Measurements from ENCODE around the gene B4GALT4.

DNA sequence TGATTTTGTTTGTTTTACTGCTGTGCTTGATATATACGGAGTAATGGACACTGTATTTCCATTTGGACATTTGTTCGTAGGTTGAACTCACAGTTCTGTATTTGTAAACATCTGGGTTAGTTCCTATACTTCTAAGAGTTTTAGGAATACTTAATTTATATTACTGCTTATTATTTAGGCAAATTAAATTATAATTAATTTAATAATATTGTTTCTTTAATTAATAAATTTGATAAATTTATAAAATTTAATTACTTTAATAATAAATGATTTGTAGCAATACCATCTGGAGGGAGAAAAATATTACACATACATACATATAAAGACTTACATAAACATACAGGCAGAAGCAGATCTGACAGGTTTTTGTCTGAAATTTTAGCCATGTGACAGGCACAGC, 14.5 kb upstream of the B4GALT4 start:
- no peak for TF ChIP-seq CTCF (IDR thresholded peaks at IDR 0.05)
- TF ChIP-seq POLR2A (IDR thresholded peaks at IDR 0.05) = no peak
